ENCODE measurements around the gene XDH. TPM values are rescaled to one million over a fixed set of nuclear protein-coding genes. Genes with fewer than 3 reads are reported as not detected.

Gene XDH
- total RNA-seq, 1 donor from 2014 or later, result not detected

GRCh38 chr2:31349684-31350083, 64.9 kb downstream of the XDH start:
- Histone ChIP-seq H3K9me3 (ENCODE audit: control insufficient read depth in 3 of 3, low read length in 3 of 3) (peaks cover 0 to 2% (median 0%) of the 10 kb centered on the region in 3 donors), H3K36me3 (ENCODE audit: control insufficient read depth in 3 of 3, insufficient read depth in 3 of 3, low read length in 3 of 3) (no peaks in the 10 kb centered on the region), H3K4me1 (ENCODE audit: control insufficient read depth in 3 of 3, insufficient read depth in 3 of 3, low read length in 3 of 3) (no peaks in the 10 kb centered on the region), H3K4me3 (ENCODE audit: low read length in 3 of 3) (no peak overlapping the region), H3K9ac (ENCODE audit: low read depth in 1 of 3, low read length in 3 of 3) (no peak overlapping the region), H3K27ac (ENCODE audit: low read depth, low read length) (no peak overlapping the region), H3K27me3 (ENCODE audit: control insufficient read depth in 3 of 3, insufficient read depth in 3 of 3, low read length in 3 of 3) (peaks cover 0 to 5% (median 0%) of the 10 kb centered on the region in 3 donors)

GRCh38 chr2:31349160-31349559, 65.4 kb downstream of the XDH start:
- peaks cover 0 to 2% (median 0%) of the 10 kb centered on the region in 3 donors for H3K9me3 ChIP-seq (ENCODE audit: control insufficient read depth in 3 of 3, low read length in 3 of 3)
- H3K4me1 ChIP-seq (ENCODE audit: control insufficient read depth in 3 of 3, insufficient read depth in 3 of 3, low read length in 3 of 3), result no peaks in the 10 kb centered on the region
- H3K27ac ChIP-seq (ENCODE audit: low read depth, low read length), result no peak overlapping the region
- H3K27me3 ChIP-seq (ENCODE audit: control insufficient read depth in 3 of 3, insufficient read depth in 3 of 3, low read length in 3 of 3), result peaks cover 0 to 5% (median 0%) of the 10 kb centered on the region in 3 donors
- H3K9ac ChIP-seq (ENCODE audit: low read depth in 1 of 3, low read length in 3 of 3), result no peak overlapping the region
- H3K36me3 ChIP-seq (ENCODE audit: control insufficient read depth in 3 of 3, insufficient read depth in 3 of 3, low read length in 3 of 3), result no peaks in the 10 kb centered on the region
- H3K4me3 ChIP-seq (ENCODE audit: low read length in 3 of 3), result no peak overlapping the region

GRCh38 chr2:31348618-31349017, 65.9 kb downstream of the XDH start:
- H3K9ac ChIP-seq (ENCODE audit: low read depth in 1 of 3, low read length in 3 of 3), result no peak overlapping the region
- H3K4me1 ChIP-seq (ENCODE audit: control insufficient read depth in 3 of 3, insufficient read depth in 3 of 3, low read length in 3 of 3), result no peaks in the 10 kb centered on the region
- no peaks in the 10 kb centered on the region for H3K36me3 ChIP-seq (ENCODE audit: control insufficient read depth in 3 of 3, insufficient read depth in 3 of 3, low read length in 3 of 3)
- H3K27me3 ChIP-seq (ENCODE audit: control insufficient read depth in 3 of 3, insufficient read depth in 3 of 3, low read length in 3 of 3), result peaks cover 0 to under 1% (median 0%) of the 10 kb centered on the region in 3 donors
- H3K4me3 ChIP-seq (ENCODE audit: low read length in 3 of 3), result no peak overlapping the region
- peaks cover 0 to 2% (median 0%) of the 10 kb centered on the region in 3 donors for H3K9me3 ChIP-seq (ENCODE audit: control insufficient read depth in 3 of 3, low read length in 3 of 3)
- no peak overlapping the region for H3K27ac ChIP-seq (ENCODE audit: low read depth, low read length)

GRCh38 chr2:31347750-31348149, 66.8 kb downstream of the XDH start:
- Histone ChIP-seq H3K4me3 (ENCODE audit: low read length in 3 of 3) (no peak overlapping the region), H3K27ac (ENCODE audit: low read depth, low read length) (no peak overlapping the region), H3K27me3 (ENCODE audit: control insufficient read depth in 3 of 3, insufficient read depth in 3 of 3, low read length in 3 of 3) (no peaks in the 10 kb centered on the region), H3K4me1 (ENCODE audit: control insufficient read depth in 3 of 3, insufficient read depth in 3 of 3, low read length in 3 of 3) (no peaks in the 10 kb centered on the region), H3K9ac (ENCODE audit: low read depth in 1 of 3, low read length in 3 of 3) (no peak overlapping the region), H3K9me3 (ENCODE audit: control insufficient read depth in 3 of 3, low read length in 3 of 3) (peaks cover 0 to 2% (median 0%) of the 10 kb centered on the region in 3 donors), H3K36me3 (ENCODE audit: control insufficient read depth in 3 of 3, insufficient read depth in 3 of 3, low read length in 3 of 3) (no peaks in the 10 kb centered on the region)

GRCh38 chr2:31347319-31347718, 67.2 kb downstream of the XDH start:
- Histone ChIP-seq H3K27ac (ENCODE audit: low read depth, low read length) (no peak overlapping the region), H3K27me3 (ENCODE audit: control insufficient read depth in 3 of 3, insufficient read depth in 3 of 3, low read length in 3 of 3) (no peaks in the 10 kb centered on the region), H3K9me3 (ENCODE audit: control insufficient read depth in 3 of 3, low read length in 3 of 3) (no peaks in the 10 kb centered on the region), H3K9ac (ENCODE audit: low read depth in 1 of 3, low read length in 3 of 3) (no peak overlapping the region), H3K36me3 (ENCODE audit: control insufficient read depth in 3 of 3, insufficient read depth in 3 of 3, low read length in 3 of 3) (no peaks in the 10 kb centered on the region), H3K4me1 (ENCODE audit: control insufficient read depth in 3 of 3, insufficient read depth in 3 of 3, low read length in 3 of 3) (no peaks in the 10 kb centered on the region), H3K4me3 (ENCODE audit: low read length in 3 of 3) (no peak overlapping the region)

GRCh38 chr2:31344447-31344846, 70.1 kb downstream of the XDH start:
- H3K9ac ChIP-seq (ENCODE audit: low read depth in 1 of 3, low read length in 3 of 3), result no peak overlapping the region
- H3K27ac ChIP-seq (ENCODE audit: low read depth, low read length), result no peak overlapping the region
- no peaks in the 10 kb centered on the region for H3K9me3 ChIP-seq (ENCODE audit: control insufficient read depth in 3 of 3, low read length in 3 of 3)
- no peaks in the 10 kb centered on the region for H3K4me1 ChIP-seq (ENCODE audit: control insufficient read depth in 3 of 3, insufficient read depth in 3 of 3, low read length in 3 of 3)
- H3K4me3 ChIP-seq (ENCODE audit: low read length in 3 of 3), result no peak overlapping the region
- no peaks in the 10 kb centered on the region for H3K36me3 ChIP-seq (ENCODE audit: control insufficient read depth in 3 of 3, insufficient read depth in 3 of 3, low read length in 3 of 3)
- no peaks in the 10 kb centered on the region for H3K27me3 ChIP-seq (ENCODE audit: control insufficient read depth in 3 of 3, insufficient read depth in 3 of 3, low read length in 3 of 3)

GRCh38 chr2:31341351-31341750, 73.2 kb downstream of the XDH start:
- Histone ChIP-seq H3K4me1 (ENCODE audit: control insufficient read depth in 3 of 3, insufficient read depth in 3 of 3, low read length in 3 of 3) (no peaks in the 10 kb centered on the region), H3K27me3 (ENCODE audit: control insufficient read depth in 3 of 3, insufficient read depth in 3 of 3, low read length in 3 of 3) (no peaks in the 10 kb centered on the region), H3K36me3 (ENCODE audit: control insufficient read depth in 3 of 3, insufficient read depth in 3 of 3, low read length in 3 of 3) (no peaks in the 10 kb centered on the region), H3K4me3 (ENCODE audit: low read length in 3 of 3) (no peak overlapping the region), H3K9ac (ENCODE audit: low read depth in 1 of 3, low read length in 3 of 3) (no peak overlapping the region), H3K27ac (ENCODE audit: low read depth, low read length) (no peak overlapping the region), H3K9me3 (ENCODE audit: control insufficient read depth in 3 of 3, low read length in 3 of 3) (no peaks in the 10 kb centered on the region)

- Histone ChIP-seq H3K9me3 (ENCODE audit: control insufficient read depth in 3 of 3, low read length in 3 of 3) (no peaks in the 10 kb centered on the region), H3K4me1 (ENCODE audit: control insufficient read depth in 3 of 3, insufficient read depth in 3 of 3, low read length in 3 of 3) (peaks cover 0 to 4% (median 0%) of the 10 kb centered on the region in 3 donors), H3K9ac (ENCODE audit: low read depth in 1 of 3, low read length in 3 of 3) (no peak overlapping the region), H3K27ac (ENCODE audit: low read depth, low read length) (no peak overlapping the region), H3K27me3 (ENCODE audit: control insufficient read depth in 3 of 3, insufficient read depth in 3 of 3, low read length in 3 of 3) (no peaks in the 10 kb centered on the region), H3K4me3 (ENCODE audit: low read length in 3 of 3) (no peak overlapping the region), H3K36me3 (ENCODE audit: control insufficient read depth in 3 of 3, insufficient read depth in 3 of 3, low read length in 3 of 3) (no peaks in the 10 kb centered on the region)
These were observed 74.8 kb downstream of the XDH start for GRCh38 chr2:31339696-31340095.

GRCh38 chr2:31337860-31338259, 76.7 kb downstream of the XDH start:
- Histone ChIP-seq H3K27me3 (ENCODE audit: control insufficient read depth in 3 of 3, insufficient read depth in 3 of 3, low read length in 3 of 3) (peaks cover 0 to 3% (median 0%) of the 10 kb centered on the region in 3 donors), H3K9ac (ENCODE audit: low read depth in 1 of 3, low read length in 3 of 3) (no peak overlapping the region), H3K36me3 (ENCODE audit: control insufficient read depth in 3 of 3, insufficient read depth in 3 of 3, low read length in 3 of 3) (no peaks in the 10 kb centered on the region), H3K4me3 (ENCODE audit: low read length in 3 of 3) (no peak overlapping the region), H3K27ac (ENCODE audit: low read depth, low read length) (no peak overlapping the region), H3K4me1 (ENCODE audit: control insufficient read depth in 3 of 3, insufficient read depth in 3 of 3, low read length in 3 of 3) (peaks cover 0 to 22% (median 5%) of the 10 kb centered on the region in 3 donors), H3K9me3 (ENCODE audit: control insufficient read depth in 3 of 3, low read length in 3 of 3) (no peaks in the 10 kb centered on the region)

GRCh38 chr2:31337197-31337596, 77.3 kb downstream of the XDH start:
- Histone ChIP-seq H3K4me3 (ENCODE audit: low read length in 3 of 3) (no peak overlapping the region), H3K27ac (ENCODE audit: low read depth, low read length) (no peak overlapping the region), H3K27me3 (ENCODE audit: control insufficient read depth in 3 of 3, insufficient read depth in 3 of 3, low read length in 3 of 3) (peaks cover 0 to 3% (median 0%) of the 10 kb centered on the region in 3 donors), H3K9ac (ENCODE audit: low read depth in 1 of 3, low read length in 3 of 3) (no peak overlapping the region), H3K4me1 (ENCODE audit: control insufficient read depth in 3 of 3, insufficient read depth in 3 of 3, low read length in 3 of 3) (peaks cover 0 to 22% (median 5%) of the 10 kb centered on the region in 3 donors), H3K36me3 (ENCODE audit: control insufficient read depth in 3 of 3, insufficient read depth in 3 of 3, low read length in 3 of 3) (no peaks in the 10 kb centered on the region), H3K9me3 (ENCODE audit: control insufficient read depth in 3 of 3, low read length in 3 of 3) (no peaks in the 10 kb centered on the region)

Measured in skeletal muscle tissue (tissue), 4 donors.